Peyer's patch (tissue), 4 donors: ENCODE measurements around the gene KIF7. TPM values are rescaled to one million over a fixed set of nuclear protein-coding genes. Genes with fewer than 3 reads are reported as not detected.
"Not testable (repeated sequence)": the region's sequence is repeated elsewhere in the genome, so short reads cannot be mapped to it uniquely, and the experiment has no call there.

ENCODE experiments used
- DNase-seq, 3 donors: peaks; one replicate each; pipeline ENCODE4 v3.0.0-alpha.2; 2017 to 2019
- H3K27ac ChIP-seq, 4 donors: fragments of 200-600 bp; sonication (generic); one replicate each; pipeline ENCODE4 v1.5.1; 2016 to 2019
- H3K27me3 ChIP-seq, 2 donors: fragments of 200-600 bp; sonication (generic); one replicate each; pipeline ENCODE4 v1.5.1; 2019
- H3K36me3 ChIP-seq, 3 donors: fragments of 200-600 bp; sonication (generic); one replicate each; pipeline ENCODE4 v1.5.1; 2016 to 2019
- H3K4me1 ChIP-seq, 4 donors: fragments of 200-600 bp; sonication (generic); one replicate each; pipeline ENCODE4 v1.5.1; 2016 to 2019
- H3K4me3 ChIP-seq, 4 donors: fragments of 200-600 bp; sonication (generic); 1 replicate in 3 of 4; 2 replicates in 1 of 4; pipeline ENCODE4 v1.5.1; 2016 to 2019; ENCODE audit warnings: mild to moderate bottlenecking in 1 of 4
- H3K9me3 ChIP-seq, 4 donors: fragments of 200-600 bp; sonication (generic); one replicate each; pipeline ENCODE4 v1.5.1; 2016 to 2019; ENCODE audit warnings: mild to moderate bottlenecking in 1 of 4
- POLR2A ChIP-seq, 2 donors: fragments of 450-650 bp; IDR thresholded peaks; one replicate each; pipeline ENCODE4 v1.5.1; 2017; ENCODE audit warnings: antibody characterized with exemption in 2 of 2, mild to moderate bottlenecking in 2 of 2, moderate library complexity in 2 of 2
- total RNA-seq, 4 donors: library from RNA; depleted of rRNA; stranded (reverse); fragments of >200 nt; gene quantifications; one replicate each; pipeline ENCODE4 v1.1.0, GENCODE V29; 2016
- TF ChIP-seq, protein P1 (sequence below), 6 experiments: fragments of 450-650 bp in 4 of 6; fragments of 200-600 bp in 2 of 6; sonication (generic) in 1 of 6; IDR thresholded peaks; one replicate each; pipeline ENCODE4 v1.5.1; 2017 to 2019; ENCODE audit warnings: antibody characterized with exemption in 6 of 6, mild to moderate bottlenecking in 3 of 6, moderate library complexity in 1 of 6

KIF7 gene
- total RNA-seq, 4 donors from 2014 or later: 1.1 to 13.2 (median 2.3) TPM

DNA sequence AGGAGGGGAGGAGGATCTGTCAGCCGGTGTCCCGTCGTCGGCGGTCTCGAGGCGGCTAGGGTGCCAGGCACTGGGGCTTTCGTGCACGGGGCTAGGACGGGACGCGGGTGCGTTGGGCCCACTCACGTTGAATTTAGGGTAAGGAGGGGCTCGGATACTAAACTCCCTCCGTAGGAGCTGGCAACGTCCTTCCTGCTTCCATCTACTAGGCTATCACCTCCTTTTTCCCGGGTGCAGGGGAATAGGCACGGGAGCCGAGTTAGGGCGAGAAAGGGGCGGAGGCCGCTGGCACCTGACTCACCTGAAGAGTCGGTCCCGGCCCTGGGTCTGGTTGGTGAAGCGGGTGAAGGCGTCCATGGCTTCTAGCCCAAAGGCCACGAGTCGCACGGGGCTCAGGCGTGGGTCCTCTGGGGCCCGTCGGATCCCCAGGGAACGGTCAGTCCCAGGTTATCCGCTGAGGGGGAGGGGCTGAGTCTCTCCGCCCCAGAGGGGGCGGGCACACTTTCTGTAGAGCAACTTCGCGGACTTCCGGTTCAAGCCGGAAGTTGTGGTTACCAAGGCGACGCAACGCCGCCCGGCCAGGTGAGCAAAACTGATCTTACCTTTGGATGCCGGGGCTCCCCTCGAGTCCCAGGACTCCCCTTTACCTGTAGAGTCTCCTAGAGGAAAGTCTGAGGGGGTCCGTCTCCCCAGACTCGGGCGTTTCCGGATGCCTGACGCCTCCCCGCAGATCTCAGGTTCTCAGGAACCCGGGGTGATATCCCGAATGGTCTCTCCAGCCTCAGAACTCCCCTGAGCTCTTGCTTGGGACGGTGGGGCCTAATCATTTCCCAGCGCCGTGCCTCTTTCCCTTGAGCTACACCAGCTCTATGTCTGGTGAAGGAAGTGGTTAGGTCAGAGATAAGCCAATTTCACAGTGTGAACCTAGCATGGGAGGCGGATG, 35.3 kb upstream of the KIF7 start, which contains the start of the genes PEX11A and WDR93:
PEX11A (minus strand) TSS at position 479 of the 943 bp plus-strand sequence; CDS start at position 357, 122 bp downstream.
WDR93 (plus strand) TSS at position 536 of the 943 bp plus-strand sequence. CDS start 10,936 bp downstream, outside the sequence.
- peaks cover 0 to 21% (median 1%) of the 10 kb centered on the region in 4 donors for H3K4me1 ChIP-seq
- peak within 1 kb of the TSS; percentile 38 to 88 (median 62) for H3K27ac ChIP-seq
- H3K4me3 ChIP-seq: peak within 1 kb of the TSS; percentile 64 to 83 (median 68)
- peak; percentile 67 to 91 for TF ChIP-seq POLR2A (IDR thresholded peaks at IDR 0.05)
- TF ChIP-seq, protein P1, sequence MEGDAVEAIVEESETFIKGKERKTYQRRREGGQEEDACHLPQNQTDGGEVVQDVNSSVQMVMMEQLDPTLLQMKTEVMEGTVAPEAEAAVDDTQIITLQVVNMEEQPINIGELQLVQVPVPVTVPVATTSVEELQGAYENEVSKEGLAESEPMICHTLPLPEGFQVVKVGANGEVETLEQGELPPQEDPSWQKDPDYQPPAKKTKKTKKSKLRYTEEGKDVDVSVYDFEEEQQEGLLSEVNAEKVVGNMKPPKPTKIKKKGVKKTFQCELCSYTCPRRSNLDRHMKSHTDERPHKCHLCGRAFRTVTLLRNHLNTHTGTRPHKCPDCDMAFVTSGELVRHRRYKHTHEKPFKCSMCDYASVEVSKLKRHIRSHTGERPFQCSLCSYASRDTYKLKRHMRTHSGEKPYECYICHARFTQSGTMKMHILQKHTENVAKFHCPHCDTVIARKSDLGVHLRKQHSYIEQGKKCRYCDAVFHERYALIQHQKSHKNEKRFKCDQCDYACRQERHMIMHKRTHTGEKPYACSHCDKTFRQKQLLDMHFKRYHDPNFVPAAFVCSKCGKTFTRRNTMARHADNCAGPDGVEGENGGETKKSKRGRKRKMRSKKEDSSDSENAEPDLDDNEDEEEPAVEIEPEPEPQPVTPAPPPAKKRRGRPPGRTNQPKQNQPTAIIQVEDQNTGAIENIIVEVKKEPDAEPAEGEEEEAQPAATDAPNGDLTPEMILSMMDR (IDR thresholded peaks at IDR 0.05): peak in 1 of 6 experiments; percentile 14
- no peaks in the 10 kb centered on the region for H3K36me3 ChIP-seq
- H3K27me3 ChIP-seq: no peaks in the 10 kb centered on the region
- H3K9me3 ChIP-seq: no peaks in the 10 kb centered on the region
- peak; percentile 67 to 95 (median 94) for DNase-seq

DNA sequence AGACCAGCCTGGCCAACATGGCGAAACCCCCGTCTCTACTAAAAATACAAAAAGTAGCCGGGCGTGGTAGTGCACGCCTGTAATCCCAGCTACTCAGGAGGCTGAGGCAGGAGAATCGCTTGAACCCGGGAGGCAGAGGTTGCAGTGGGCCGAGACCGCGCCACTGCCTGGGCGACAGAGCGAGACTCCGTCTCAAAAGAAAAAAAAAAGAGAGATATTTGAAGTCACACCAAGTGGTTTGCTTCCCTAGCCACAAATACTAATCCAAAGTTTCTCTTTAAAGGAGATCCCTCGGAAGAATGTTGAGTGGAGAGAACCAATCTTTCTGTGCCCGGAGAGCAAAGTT, 34.6 kb upstream of the KIF7 start:
- Histone ChIP-seq H3K4me1 (peaks cover 0 to 21% (median 1%) of the 10 kb centered on the region in 4 donors), H3K4me3 (peak overlapping the region; percentile 64 to 83 (median 68)), H3K27ac (peak overlapping the region; percentile 38 to 88 (median 62))
- not testable (repeated sequence) for H3K9me3 ChIP-seq, DNase-seq, H3K36me3 ChIP-seq, H3K27me3 ChIP-seq

DNA sequence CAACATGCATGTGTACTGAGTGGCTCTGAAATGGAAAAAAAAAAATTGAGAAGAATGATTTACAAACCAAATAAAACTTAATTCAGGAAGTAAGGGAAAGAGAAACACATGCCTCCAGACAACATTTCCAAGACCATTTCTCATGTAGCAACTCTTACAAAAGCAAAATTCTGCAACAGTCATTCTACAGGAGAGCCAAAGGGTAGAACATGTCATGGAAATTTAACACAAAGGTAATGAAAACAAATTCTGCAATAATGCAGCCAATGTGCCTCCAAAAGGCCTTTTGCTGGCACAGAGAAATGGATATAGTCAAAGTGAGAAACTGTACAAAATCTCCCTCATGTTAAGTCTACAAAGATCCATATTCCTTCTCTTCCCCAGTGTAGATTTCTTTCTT, 31.3 kb upstream of the KIF7 start:
- no peaks in the 10 kb centered on the region for H3K9me3 ChIP-seq
- TF ChIP-seq, protein P1 (IDR thresholded peaks at IDR 0.05): no peak
- TF ChIP-seq POLR2A (IDR thresholded peaks at IDR 0.05): no peak
- no peak for DNase-seq
- no peak overlapping the region for H3K27ac ChIP-seq
- H3K36me3 ChIP-seq: peaks cover 0 to 6% (median 0%) of the 10 kb centered on the region in 3 donors
- no peaks in the 10 kb centered on the region for H3K27me3 ChIP-seq
- H3K4me3 ChIP-seq: no peak overlapping the region
- H3K4me1 ChIP-seq: peaks cover 0 to 21% (median 1%) of the 10 kb centered on the region in 4 donors

DNA sequence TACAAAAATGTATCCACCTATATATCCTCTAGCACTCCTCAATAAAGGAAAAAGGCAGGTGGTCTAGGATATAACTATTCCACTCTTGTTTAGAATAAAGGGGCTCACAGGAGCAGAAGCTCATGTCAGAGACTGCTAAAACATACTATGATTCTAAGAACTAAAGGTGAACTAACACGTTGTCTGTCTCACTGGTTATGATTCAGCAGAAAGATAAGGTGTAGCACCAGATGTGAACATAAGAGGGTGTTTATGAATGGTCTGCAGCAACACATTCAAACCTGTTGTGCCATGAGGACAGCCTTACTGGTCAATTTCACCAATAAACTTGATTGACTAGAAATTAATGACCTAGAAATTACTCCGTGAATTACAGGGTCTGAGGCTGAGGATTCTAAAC, 30.7 kb upstream of the KIF7 start:
- TF ChIP-seq, protein P1 (IDR thresholded peaks at IDR 0.05): peak in 1 of 6 experiments; percentile 35
- TF ChIP-seq POLR2A (IDR thresholded peaks at IDR 0.05): no peak
- Histone ChIP-seq H3K4me1 (peaks cover 0 to 22% (median under 1%) of the 10 kb centered on the region in 4 donors), H3K4me3 (no peak overlapping the region), H3K9me3 (no peaks in the 10 kb centered on the region), H3K36me3 (peaks cover 0 to 6% (median 0%) of the 10 kb centered on the region in 3 donors), H3K27me3 (no peaks in the 10 kb centered on the region), H3K27ac (no peak overlapping the region)
- no peak for DNase-seq

DNA sequence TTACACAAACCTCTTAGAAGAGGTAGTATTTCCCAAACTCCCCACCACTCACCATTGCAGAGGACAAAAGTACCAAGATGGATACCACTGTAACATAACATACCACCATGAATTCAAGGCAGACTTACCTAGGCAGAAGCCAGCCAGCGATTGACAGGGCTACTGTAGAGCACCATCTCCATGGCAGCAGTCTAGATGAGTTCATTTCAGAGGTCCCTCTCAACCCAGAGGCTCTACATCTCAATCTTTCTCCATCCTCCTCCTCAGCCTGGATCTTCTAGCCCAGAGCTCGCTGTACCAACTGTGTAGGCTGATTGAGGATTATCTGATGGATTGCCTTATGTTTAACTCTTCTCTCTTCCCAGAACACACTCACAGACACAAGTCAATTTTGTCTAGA, 25.9 kb upstream of the KIF7 start:
- Histone ChIP-seq H3K4me3 (no peak overlapping the region), H3K27ac (peak overlapping the region in 3 of 4 donors; percentile 32 to 92 (median 49)), H3K9me3 (no peaks in the 10 kb centered on the region), H3K4me1 (peaks cover 0 to 8% (median 0%) of the 10 kb centered on the region in 4 donors), H3K36me3 (peaks cover 0 to 6% (median 0%) of the 10 kb centered on the region in 3 donors), H3K27me3 (no peaks in the 10 kb centered on the region)
- no peak for DNase-seq
- TF ChIP-seq POLR2A (IDR thresholded peaks at IDR 0.05): no peak
- TF ChIP-seq, protein P1 (IDR thresholded peaks at IDR 0.05): no peak
